K562 (cell line): ENCODE measurements around the gene KAZN. TPM values are rescaled to one million over a fixed set of nuclear protein-coding genes. Genes with fewer than 3 reads are reported as not detected.

Experiments
- CC2D1A ChIP-seq: fragments of 450-650 bp; IDR thresholded peaks from 2 replicates; pipeline ENCODE4 v1.6.1; 2017; ENCODE audit warnings: mild to moderate bottlenecking
- POLR2B ChIP-seq: fragments of 450-650 bp; IDR thresholded peaks from 2 replicates; pipeline ENCODE4 v1.6.1; 2018; ENCODE audit warnings: low read depth; ENCODE audit not compliant: partially characterized antibody
- SMC3 ChIP-seq: conservative IDR thresholded peaks from 2 replicates; pipeline ENCODE4 v1.6.1; 2011; ENCODE audit warnings: low read depth, low read length, improper control_type of control experiment; ENCODE audit not compliant: insufficient read depth
- ZNF431 ChIP-seq: sonication (generic); formaldehyde crosslinking; IDR thresholded peaks from 2 replicates; pipeline ENCODE4 v1.8.0; 2022; ENCODE audit warnings: mild to moderate bottlenecking, missing genetic modification reagents
- polyA plus RNA-seq, 8 experiments: library from polyadenylated mRNA; depleted of rRNA in 4 of 8; stranded (reverse) in 5 of 8; unstranded in 3 of 8; fragments of >200 nt; fragmentation: Nextera tagmentation in 2 of 8; fragmentation: Illumina TruSeq in 1 of 8; extraction: Ambion mirVana in 2 of 8; extraction: Trizol in 1 of 8; gene quantifications; 2 replicates each; pipeline versions ENCODE4 v1.2.1 to v1.2.3, GENCODE V29; 2011 to 2014; ENCODE audit warnings: inconsistent platforms in 1 of 8, missing spikeins in 1 of 8
- total RNA-seq, 7 experiments: library from RNA; depleted of rRNA in 6 of 7; stranded (reverse); fragments of >200 nt in 6 of 7; fragmentation: Illumina TruSeq in 2 of 7; extraction: Trizol in 2 of 7; gene quantifications; 2 replicates each; pipeline versions ENCODE4 v1.2.1 to v1.2.3, GENCODE V29; 2011 to 2021; ENCODE audit warnings: low replicate concordance in 1 of 7
- TF ChIP-seq, protein P1 (sequence below): sonication (generic); formaldehyde crosslinking; IDR thresholded peaks from 2 replicates; pipeline ENCODE4 v1.8.1; 2023; ENCODE audit warnings: mild to moderate bottlenecking, missing genetic modification reagents
- TF ChIP-seq, protein P2 (sequence below), 2 experiments: IDR thresholded peaks in 1 of 2; conservative IDR thresholded peaks in 1 of 2; 2 replicates each; pipeline ENCODE4 v1.6.1; 2016; ENCODE audit warnings: low read depth in 2 of 2, mild to moderate bottlenecking in 1 of 2, missing compliant biosample characterization in 1 of 2, missing genetic modification characterization in 1 of 2, moderate library complexity in 1 of 2
- TF ChIP-seq, protein P3 (sequence below): fragments of 450-650 bp; formaldehyde crosslinking; IDR thresholded peaks from 2 replicates; pipeline ENCODE4 v1.4.0; 2020; ENCODE audit warnings: mild to moderate bottlenecking, moderate library complexity

Gene KAZN
- total and polyA plus RNA-seq, 9 of the 15 experiments (the other 6 are each of a cell fraction or from before 2014, with no cell fraction given) = 2.1 to 21.6 (median 5.4) TPM

- TF ChIP-seq SMC3 (peak; percentile 61), ZNF431 (no peak), POLR2B (no peak), CC2D1A (0 out of 2 replicates have a peak, but pooled peaks have one; percentile 26)
- TF ChIP-seq, protein P1, sequence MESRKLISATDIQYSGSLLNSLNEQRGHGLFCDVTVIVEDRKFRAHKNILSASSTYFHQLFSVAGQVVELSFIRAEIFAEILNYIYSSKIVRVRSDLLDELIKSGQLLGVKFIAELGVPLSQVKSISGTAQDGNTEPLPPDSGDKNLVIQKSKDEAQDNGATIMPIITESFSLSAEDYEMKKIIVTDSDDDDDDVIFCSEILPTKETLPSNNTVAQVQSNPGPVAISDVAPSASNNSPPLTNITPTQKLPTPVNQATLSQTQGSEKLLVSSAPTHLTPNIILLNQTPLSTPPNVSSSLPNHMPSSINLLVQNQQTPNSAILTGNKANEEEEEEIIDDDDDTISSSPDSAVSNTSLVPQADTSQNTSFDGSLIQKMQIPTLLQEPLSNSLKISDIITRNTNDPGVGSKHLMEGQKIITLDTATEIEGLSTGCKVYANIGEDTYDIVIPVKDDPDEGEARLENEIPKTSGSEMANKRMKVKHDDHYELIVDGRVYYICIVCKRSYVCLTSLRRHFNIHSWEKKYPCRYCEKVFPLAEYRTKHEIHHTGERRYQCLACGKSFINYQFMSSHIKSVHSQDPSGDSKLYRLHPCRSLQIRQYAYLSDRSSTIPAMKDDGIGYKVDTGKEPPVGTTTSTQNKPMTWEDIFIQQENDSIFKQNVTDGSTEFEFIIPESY (CRISPR knock-in tag) = peak; percentile 90
- TF ChIP-seq, protein P2, sequence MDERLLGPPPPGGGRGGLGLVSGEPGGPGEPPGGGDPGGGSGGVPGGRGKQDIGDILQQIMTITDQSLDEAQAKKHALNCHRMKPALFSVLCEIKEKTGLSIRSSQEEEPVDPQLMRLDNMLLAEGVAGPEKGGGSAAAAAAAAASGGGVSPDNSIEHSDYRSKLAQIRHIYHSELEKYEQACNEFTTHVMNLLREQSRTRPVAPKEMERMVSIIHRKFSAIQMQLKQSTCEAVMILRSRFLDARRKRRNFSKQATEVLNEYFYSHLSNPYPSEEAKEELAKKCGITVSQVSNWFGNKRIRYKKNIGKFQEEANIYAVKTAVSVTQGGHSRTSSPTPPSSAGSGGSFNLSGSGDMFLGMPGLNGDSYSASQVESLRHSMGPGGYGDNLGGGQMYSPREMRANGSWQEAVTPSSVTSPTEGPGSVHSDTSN (CRISPR knock-in tag; IDR thresholded peaks at IDR 0.05; ENCODE audit: low read depth) = no peak
- TF ChIP-seq, protein P2 (tag; conservative IDR thresholded peaks at IDR 0.05; ENCODE audit: low read depth) = no peak
- TF ChIP-seq, protein P3, sequence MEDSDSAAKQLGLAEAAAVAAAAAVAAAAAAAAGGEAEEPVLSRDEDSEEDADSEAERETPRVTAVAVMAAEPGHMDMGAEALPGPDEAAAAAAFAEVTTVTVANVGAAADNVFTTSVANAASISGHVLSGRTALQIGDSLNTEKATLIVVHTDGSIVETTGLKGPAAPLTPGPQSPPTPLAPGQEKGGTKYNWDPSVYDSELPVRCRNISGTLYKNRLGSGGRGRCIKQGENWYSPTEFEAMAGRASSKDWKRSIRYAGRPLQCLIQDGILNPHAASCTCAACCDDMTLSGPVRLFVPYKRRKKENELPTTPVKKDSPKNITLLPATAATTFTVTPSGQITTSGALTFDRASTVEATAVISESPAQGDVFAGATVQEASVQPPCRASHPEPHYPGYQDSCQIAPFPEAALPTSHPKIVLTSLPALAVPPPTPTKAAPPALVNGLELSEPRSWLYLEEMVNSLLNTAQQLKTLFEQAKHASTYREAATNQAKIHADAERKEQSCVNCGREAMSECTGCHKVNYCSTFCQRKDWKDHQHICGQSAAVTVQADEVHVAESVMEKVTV (CRISPR knock-in tag) = 0 out of 2 replicates have a peak, but pooled peaks have one; percentile 35
Measured at GRCh38 chr1:14571810-14572767, 26.4 kb upstream of the KAZN start (continued).
